Keratinocyte (primary cell): Measurements from ENCODE around the gene KCNQ4. TPM values are rescaled to one million over a fixed set of nuclear protein-coding genes. Genes with fewer than 3 reads are reported as not detected.

Source experiments
- DNase-seq: peaks from one replicate; pipeline ENCODE4 v3.0.0-alpha.2; 2011; ENCODE audit warnings: low read depth, missing footprints, low spot score
- FAIRE-seq: peaks from 2 replicates; lab custom pipeline; 2011; peaks lifted over from hg19 to GRCh38; lab: Jason Lieb, UNC
- H2AFZ ChIP-seq: 2 replicates; pipeline ENCODE4 v1.6.0; 2012; ENCODE audit warnings: low read length, control low read depth, inconsistent platforms; ENCODE audit not compliant: control insufficient read depth
- H3K27ac ChIP-seq: 2 replicates; pipeline ENCODE4 v1.5.1; 2011; ENCODE audit warnings: low read length; ENCODE audit not compliant: control insufficient read depth, insufficient read depth
- H3K27me3 ChIP-seq: 3 replicates; pipeline ENCODE4 v1.6.0; 2011; ENCODE audit warnings: low read length; ENCODE audit not compliant: control insufficient read depth, insufficient read depth; ENCODE audit errors: extremely low read depth
- H3K36me3 ChIP-seq, 2 experiments: 2 replicates in 1 of 2; 3 replicates in 1 of 2; pipeline ENCODE4 v1.5.1; 2011; ENCODE audit warnings: low read length in 2 of 2, mild to moderate bottlenecking in 1 of 2; ENCODE audit not compliant: control insufficient read depth in 2 of 2, insufficient read depth in 2 of 2; ENCODE audit errors: extremely low read depth in 1 of 2
- H3K4me1 ChIP-seq: 3 replicates; pipeline ENCODE4 v1.5.1; 2011; ENCODE audit warnings: low read length; ENCODE audit not compliant: control insufficient read depth, insufficient read depth; ENCODE audit errors: extremely low read depth
- H3K4me2 ChIP-seq: 3 replicates; pipeline ENCODE4 v1.6.0; 2011; ENCODE audit warnings: low read depth, low read length; ENCODE audit not compliant: control insufficient read depth, insufficient read depth; ENCODE audit errors: extremely low read depth
- H3K4me3 ChIP-seq, 3 experiments: fragments of 200-600 bp in 1 of 3; sonication (generic) in 1 of 3; 2 replicates in 2 of 3; 3 replicates in 1 of 3; pipeline ENCODE4 v1.5.1; 2011 to 2016; ENCODE audit warnings: low read length in 3 of 3, mild to moderate bottlenecking in 3 of 3, control low read depth in 2 of 3, inconsistent platforms in 1 of 3, low read depth in 1 of 3, mixed read lengths in 1 of 3, mixed run types in 1 of 3, moderate library complexity in 1 of 3; ENCODE audit not compliant: control insufficient read depth in 2 of 3, insufficient read depth in 2 of 3; ENCODE audit errors: extremely low read depth in 1 of 3
- H3K79me2 ChIP-seq: 2 replicates; pipeline ENCODE4 v1.6.0; 2012; ENCODE audit warnings: low read length; ENCODE audit not compliant: control insufficient read depth, insufficient read depth
- H3K9ac ChIP-seq: 3 replicates; pipeline ENCODE4 v1.6.0; 2011; ENCODE audit warnings: low read length; ENCODE audit not compliant: control insufficient read depth, insufficient read depth; ENCODE audit errors: extremely low read depth
- H3K9me1 ChIP-seq: 3 replicates; pipeline ENCODE4 v1.6.0; 2011; ENCODE audit warnings: low read length; ENCODE audit not compliant: control insufficient read depth, insufficient read depth; ENCODE audit errors: extremely low read depth
- H3K9me3 ChIP-seq: 2 replicates; pipeline ENCODE4 v1.5.1; 2012; ENCODE audit warnings: low read depth, low read length; ENCODE audit not compliant: control insufficient read depth
- H4K20me1 ChIP-seq: 3 replicates; pipeline ENCODE4 v1.6.0; 2011; ENCODE audit warnings: low read length; ENCODE audit not compliant: control insufficient read depth, insufficient read depth; ENCODE audit errors: extremely low read depth
- EZH2 ChIP-seq: IDR thresholded peaks from one replicate; pipeline ENCODE4 v1.6.1; 2012; ENCODE audit warnings: inconsistent platforms, mild to moderate bottlenecking, low read length, moderate library complexity
- dilution Hi-C: fragments of 300-500 bp; cut with MboI; formaldehyde crosslinking; loops from one replicate; pipeline ENCODE4 v1.7.0; 2020; ENCODE audit warnings: low sequenced_read_pairs; ENCODE audit not compliant: extremely low pct_ligation_motif_present
- polyA plus RNA-seq, 5 experiments: library from polyadenylated mRNA; depleted of rRNA in 3 of 5; stranded (reverse) in 3 of 5; stranded (forward) in 1 of 5; unstranded in 1 of 5; fragments of >200 nt; gene quantifications; 1 replicate in 1 of 5; 2 replicates in 3 of 5; 3 replicates in 1 of 5; pipeline versions ENCODE4 v1.2.1 to v1.2.3, GENCODE V29; 2011 to 2012; ENCODE audit warnings: missing spikeins in 2 of 5, low read depth in 1 of 5, low replicate concordance in 1 of 5
- TF ChIP-seq, protein P1 (sequence below), 3 experiments: IDR thresholded peaks in 1 of 3; conservative IDR thresholded peaks in 1 of 3; optimal IDR thresholded peaks in 1 of 3; 2 replicates in 2 of 3; 3 replicates in 1 of 3; pipeline versions ENCODE3 to v1.5.1; 2011; ENCODE audit warnings: low read length in 3 of 3, mild to moderate bottlenecking in 3 of 3, moderate library complexity in 2 of 3, control low read depth in 1 of 3, inconsistent platforms in 1 of 3; ENCODE audit not compliant: insufficient read depth in 2 of 3; ENCODE audit errors: extremely low read depth in 1 of 3

KCNQ4 gene
- polyA plus RNA-seq, 1 donor (not counting 4 experiments of a cell fraction or from before 2014, with no cell fraction given): not detected

DNA sequence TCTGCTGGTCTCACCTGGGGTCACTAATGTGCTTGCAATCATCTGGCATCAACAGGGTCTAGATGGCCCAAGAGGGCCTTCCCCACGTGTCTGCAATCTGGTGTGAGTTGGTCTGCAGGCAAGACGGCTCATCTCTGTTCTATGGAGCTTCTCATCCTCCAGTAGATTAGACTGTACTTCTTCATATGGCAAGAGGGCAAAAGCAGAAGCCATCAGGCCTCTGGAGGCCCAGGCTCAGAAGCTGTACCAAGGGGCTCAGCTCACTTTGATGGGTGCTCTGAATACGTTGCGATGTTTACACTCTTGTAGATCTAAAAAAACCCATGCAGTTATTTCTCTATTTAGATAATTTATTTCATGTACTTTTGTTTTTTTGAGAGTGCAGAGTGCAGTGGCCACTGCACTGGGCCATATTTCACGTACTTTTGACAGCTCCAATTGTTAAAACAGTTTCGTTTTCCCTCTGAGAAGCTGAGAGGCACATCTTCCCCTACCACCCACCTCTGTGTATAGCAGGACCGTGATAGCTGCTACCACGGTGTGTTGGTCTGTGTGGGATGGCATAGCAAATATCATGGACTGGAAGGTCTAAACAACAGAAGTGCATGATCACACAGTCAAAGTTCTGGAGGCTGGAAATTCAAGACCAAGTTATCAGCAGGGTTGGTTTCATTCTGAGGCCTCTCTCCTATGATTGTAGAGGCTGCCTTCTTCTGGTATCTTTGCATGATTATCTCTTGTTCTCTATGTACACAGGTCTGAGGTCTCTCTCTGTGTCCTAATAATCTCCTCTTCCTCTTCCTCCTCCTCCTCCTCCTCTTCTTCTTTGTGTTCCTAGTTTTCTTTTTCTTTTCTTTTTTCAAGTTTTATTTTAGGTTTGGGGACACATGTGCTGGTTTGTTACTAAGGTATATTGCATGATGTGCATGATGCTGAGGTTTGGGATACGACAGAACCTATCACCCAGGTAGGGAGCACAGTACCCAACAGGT, 61.6 kb downstream of the KCNQ4 start:
- Histone ChIP-seq H3K36me3 (no peaks in the 10 kb centered on the region), H3K9me3 (no peaks in the 10 kb centered on the region), H4K20me1 (no peaks in the 10 kb centered on the region), H3K27ac (no peak overlapping the region), H3K9ac (no peak overlapping the region), H3K4me3 (no peak overlapping the region), H3K79me2 (no peaks in the 10 kb centered on the region), H3K27me3 (peaks cover 4% of the 10 kb centered on the region), H3K9me1 (no peaks in the 10 kb centered on the region), H3K4me1 (no peaks in the 10 kb centered on the region), H2AFZ (no peak overlapping the region), H3K4me2 (no peak overlapping the region)
- dilution Hi-C loops: no loop called here
- no peak for TF ChIP-seq EZH2
- TF ChIP-seq, protein P1, sequence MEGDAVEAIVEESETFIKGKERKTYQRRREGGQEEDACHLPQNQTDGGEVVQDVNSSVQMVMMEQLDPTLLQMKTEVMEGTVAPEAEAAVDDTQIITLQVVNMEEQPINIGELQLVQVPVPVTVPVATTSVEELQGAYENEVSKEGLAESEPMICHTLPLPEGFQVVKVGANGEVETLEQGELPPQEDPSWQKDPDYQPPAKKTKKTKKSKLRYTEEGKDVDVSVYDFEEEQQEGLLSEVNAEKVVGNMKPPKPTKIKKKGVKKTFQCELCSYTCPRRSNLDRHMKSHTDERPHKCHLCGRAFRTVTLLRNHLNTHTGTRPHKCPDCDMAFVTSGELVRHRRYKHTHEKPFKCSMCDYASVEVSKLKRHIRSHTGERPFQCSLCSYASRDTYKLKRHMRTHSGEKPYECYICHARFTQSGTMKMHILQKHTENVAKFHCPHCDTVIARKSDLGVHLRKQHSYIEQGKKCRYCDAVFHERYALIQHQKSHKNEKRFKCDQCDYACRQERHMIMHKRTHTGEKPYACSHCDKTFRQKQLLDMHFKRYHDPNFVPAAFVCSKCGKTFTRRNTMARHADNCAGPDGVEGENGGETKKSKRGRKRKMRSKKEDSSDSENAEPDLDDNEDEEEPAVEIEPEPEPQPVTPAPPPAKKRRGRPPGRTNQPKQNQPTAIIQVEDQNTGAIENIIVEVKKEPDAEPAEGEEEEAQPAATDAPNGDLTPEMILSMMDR (optimal IDR thresholded peaks at IDR 0.05 in 1 of 3, IDR thresholded peaks at IDR 0.05 in 1 of 3, conservative IDR thresholded peaks at IDR 0.05 in 1 of 3; ENCODE audit: extremely low read depth in 1 of 3, insufficient read depth in 2 of 3, low read length in 3 of 3): no peak
- FAIRE-seq (no peak), DNase-seq (no peak)

DNA sequence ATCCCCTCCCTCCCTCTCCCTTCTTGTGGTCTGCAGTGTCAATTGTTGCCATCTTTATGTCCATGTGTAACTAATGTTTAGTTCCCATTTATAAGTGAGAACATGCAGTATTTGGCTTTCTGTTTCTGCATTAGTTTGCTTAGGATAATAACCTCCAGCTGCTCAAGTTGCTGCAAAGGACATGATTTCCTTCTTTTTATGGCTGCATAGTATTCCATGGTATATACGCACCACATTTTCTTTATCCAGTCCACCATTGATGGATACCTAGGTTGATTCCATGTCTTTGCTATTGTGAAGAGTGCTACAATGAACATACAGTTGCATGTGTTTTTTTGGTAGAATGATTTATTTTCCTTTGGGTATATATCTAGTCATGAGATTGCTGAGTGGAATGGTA, 62.3 kb downstream of the KCNQ4 start:
- no peaks in the 10 kb centered on the region for H3K4me1 ChIP-seq
- H4K20me1 ChIP-seq: no peaks in the 10 kb centered on the region
- H3K9me1 ChIP-seq: no peaks in the 10 kb centered on the region
- no peak for TF ChIP-seq EZH2
- TF ChIP-seq, protein P1 (optimal IDR thresholded peaks at IDR 0.05 in 1 of 3, IDR thresholded peaks at IDR 0.05 in 1 of 3, conservative IDR thresholded peaks at IDR 0.05 in 1 of 3; ENCODE audit: extremely low read depth in 1 of 3, insufficient read depth in 2 of 3, low read length in 3 of 3): no peak
- H3K9ac ChIP-seq: no peak overlapping the region
- H3K4me3 ChIP-seq: no peak overlapping the region
- H3K9me3 ChIP-seq: no peaks in the 10 kb centered on the region
- no peak overlapping the region for H3K4me2 ChIP-seq
- H2AFZ ChIP-seq: no peak overlapping the region
- H3K36me3 ChIP-seq: no peaks in the 10 kb centered on the region
- FAIRE-seq (no peak), DNase-seq (no peak)
- no peak overlapping the region for H3K27ac ChIP-seq
- peaks cover 4% of the 10 kb centered on the region for H3K27me3 ChIP-seq
- dilution Hi-C loops: no loop called here
- no peaks in the 10 kb centered on the region for H3K79me2 ChIP-seq
